Neural progenitor cell (in vitro differentiated cells): Measurements from ENCODE around the gene R3HDM1. TPM values are rescaled to one million over a fixed set of nuclear protein-coding genes. Genes with fewer than 3 reads are reported as not detected.

Source experiments
- DNase-seq: peaks from one replicate; pipeline ENCODE4 v3.0.0-alpha.2; 2016; ENCODE audit warnings: low spot score
- H2AFZ ChIP-seq: fragments of 200-600 bp; sonication (generic); replicated peaks from 2 replicates; pipeline ENCODE4 v1.6.1; 2016; ENCODE audit warnings: antibody characterized with exemption
- H3F3A ChIP-seq: fragments of 200-600 bp; sonication (generic); 2 replicates; pipeline ENCODE4 v1.6.1; 2016; ENCODE audit warnings: antibody characterized with exemption, low read depth
- H3K27ac ChIP-seq: fragments of 200-600 bp; sonication (generic); 2 replicates; pipeline ENCODE4 v1.5.1; 2016; ENCODE audit warnings: mild to moderate bottlenecking
- H3K27me3 ChIP-seq: fragments of 200-600 bp; sonication (generic); 2 replicates; pipeline ENCODE4 v1.6.1; 2016; ENCODE audit warnings: mild to moderate bottlenecking, moderate library complexity
- H3K36me3 ChIP-seq: fragments of 200-600 bp; sonication (generic); 2 replicates; pipeline ENCODE4 v1.5.1; 2016
- H3K4me1 ChIP-seq: fragments of 200-600 bp; sonication (generic); 2 replicates; pipeline ENCODE4 v1.6.1; 2016; ENCODE audit warnings: mixed run types
- H3K4me2 ChIP-seq: fragments of 200-600 bp; sonication (generic); 2 replicates; pipeline ENCODE4 v1.6.1; 2016
- H3K4me3 ChIP-seq: fragments of 200-600 bp; sonication (generic); 2 replicates; pipeline ENCODE4 v1.5.1; 2016
- H3K79me2 ChIP-seq: fragments of 200-600 bp; sonication (generic); 2 replicates; pipeline ENCODE4 v1.6.1; 2016; ENCODE audit warnings: low read depth
- H3K9ac ChIP-seq: fragments of 200-600 bp; sonication (generic); 2 replicates; pipeline ENCODE4 v1.6.1; 2016
- H3K9me3 ChIP-seq: fragments of 200-600 bp; sonication (generic); 2 replicates; pipeline ENCODE4 v1.5.1; 2016; ENCODE audit warnings: low read depth
- H4K20me1 ChIP-seq: fragments of 200-600 bp; sonication (generic); 2 replicates; pipeline ENCODE4 v1.6.1; 2016; ENCODE audit warnings: low read depth
- H3K27ac Mint-ChIP-seq: 3 replicates; pipeline ENCODE4 v1.8.0; 2021; ENCODE audit warnings: mixed read lengths
- H3K27me3 Mint-ChIP-seq: 2 replicates; pipeline ENCODE4 v1.8.0; 2022; ENCODE audit warnings: low read depth, mild to moderate bottlenecking, inconsistent platforms, moderate library complexity, mixed read lengths; ENCODE audit not compliant: insufficient read depth
- H3K36me3 Mint-ChIP-seq: 3 replicates; pipeline ENCODE4 v1.8.0; 2021; ENCODE audit warnings: mixed read lengths
- H3K4me1 Mint-ChIP-seq: 3 replicates; pipeline ENCODE4 v1.8.0; 2021; ENCODE audit warnings: mixed read lengths
- H3K4me3 Mint-ChIP-seq: 3 replicates; pipeline ENCODE4 v1.8.0; 2021; ENCODE audit warnings: mild to moderate bottlenecking, moderate library complexity, mixed read lengths
- H3K9me3 Mint-ChIP-seq: 3 replicates; pipeline ENCODE4 v1.8.0; 2020; ENCODE audit warnings: mixed read lengths
- EZH2 ChIP-seq: fragments of 200-600 bp; sonication (generic); IDR thresholded peaks from 2 replicates; pipeline ENCODE4 v1.6.1; 2017; ENCODE audit warnings: antibody characterized with exemption, mild to moderate bottlenecking, moderate library complexity
- EZH2phosphoT487 ChIP-seq: fragments of 200-600 bp; sonication (generic); IDR thresholded peaks from 2 replicates; pipeline ENCODE4 v1.6.1; 2017; ENCODE audit warnings: antibody characterized with exemption
- total RNA-seq: library from RNA; depleted of rRNA; stranded (reverse); fragments of >200 nt; gene quantifications from 2 replicates; pipeline ENCODE4 v1.2.3, GENCODE V29; 2015; ENCODE audit warnings: low replicate concordance
- TF ChIP-seq, protein P1 (sequence below): fragments of 200-600 bp; sonication (generic); IDR thresholded peaks from 2 replicates; pipeline ENCODE4 v1.5.1; 2017; ENCODE audit warnings: antibody characterized with exemption, mild to moderate bottlenecking

R3HDM1 gene
- total RNA-seq, 1 donor from 2014 or later: 49.4 TPM

DNA sequence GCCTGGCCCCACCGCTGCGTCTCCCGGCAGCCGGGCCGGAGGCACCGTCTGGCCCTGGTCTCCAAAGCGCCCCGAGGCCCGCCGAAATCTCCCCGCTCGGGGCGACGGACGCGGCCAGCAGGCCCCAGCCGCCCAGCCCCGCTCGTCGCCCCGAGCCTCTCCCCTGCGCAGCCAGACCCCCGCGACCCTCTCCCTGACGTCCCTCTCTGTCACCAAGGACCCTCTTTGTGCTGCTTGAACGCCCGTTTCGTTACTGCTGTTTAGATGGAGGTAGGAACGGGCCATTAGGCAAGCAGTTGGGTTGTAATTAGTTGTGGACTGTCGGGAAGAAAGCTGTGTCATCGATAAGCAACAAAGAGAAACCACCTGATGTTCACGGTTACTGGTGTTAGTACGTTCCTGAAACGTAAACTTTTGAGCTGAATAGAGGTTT is 211.1 kb downstream of the R3HDM1 start:
- Mint-ChIP-seq H3K36me3 (peaks cover 21% of the 10 kb centered on the region), H3K27me3 (peaks cover 3% of the 10 kb centered on the region), H3K4me1 (peaks cover 16% of the 10 kb centered on the region), H3K9me3 (no peaks in the 10 kb centered on the region), H3K27ac (peak overlapping the region; percentile 99), H3K4me3 (peak overlapping the region; percentile 99)
- Histone ChIP-seq H3K36me3 (no peaks in the 10 kb centered on the region), H3K4me2 (peak overlapping the region; percentile 91), H3K9me3 (no peaks in the 10 kb centered on the region), H3K4me3 (peak overlapping the region; percentile 92), H4K20me1 (peaks cover 31% of the 10 kb centered on the region), H3F3A (peaks cover 25% of the 10 kb centered on the region), H2AFZ (peak overlapping the region; percentile 55), H3K27me3 (no peaks in the 10 kb centered on the region), H3K9ac (peak overlapping the region; percentile 90), H3K4me1 (peaks cover 19% of the 10 kb centered on the region), H3K27ac (peak overlapping the region; percentile 97), H3K79me2 (peaks cover 54% of the 10 kb centered on the region)
- TF ChIP-seq EZH2 (no peak), EZH2phosphoT487 (peak; percentile 38)
- TF ChIP-seq, protein P1, sequence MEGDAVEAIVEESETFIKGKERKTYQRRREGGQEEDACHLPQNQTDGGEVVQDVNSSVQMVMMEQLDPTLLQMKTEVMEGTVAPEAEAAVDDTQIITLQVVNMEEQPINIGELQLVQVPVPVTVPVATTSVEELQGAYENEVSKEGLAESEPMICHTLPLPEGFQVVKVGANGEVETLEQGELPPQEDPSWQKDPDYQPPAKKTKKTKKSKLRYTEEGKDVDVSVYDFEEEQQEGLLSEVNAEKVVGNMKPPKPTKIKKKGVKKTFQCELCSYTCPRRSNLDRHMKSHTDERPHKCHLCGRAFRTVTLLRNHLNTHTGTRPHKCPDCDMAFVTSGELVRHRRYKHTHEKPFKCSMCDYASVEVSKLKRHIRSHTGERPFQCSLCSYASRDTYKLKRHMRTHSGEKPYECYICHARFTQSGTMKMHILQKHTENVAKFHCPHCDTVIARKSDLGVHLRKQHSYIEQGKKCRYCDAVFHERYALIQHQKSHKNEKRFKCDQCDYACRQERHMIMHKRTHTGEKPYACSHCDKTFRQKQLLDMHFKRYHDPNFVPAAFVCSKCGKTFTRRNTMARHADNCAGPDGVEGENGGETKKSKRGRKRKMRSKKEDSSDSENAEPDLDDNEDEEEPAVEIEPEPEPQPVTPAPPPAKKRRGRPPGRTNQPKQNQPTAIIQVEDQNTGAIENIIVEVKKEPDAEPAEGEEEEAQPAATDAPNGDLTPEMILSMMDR: no peak
- peak; percentile 72 for DNase-seq

DNA sequence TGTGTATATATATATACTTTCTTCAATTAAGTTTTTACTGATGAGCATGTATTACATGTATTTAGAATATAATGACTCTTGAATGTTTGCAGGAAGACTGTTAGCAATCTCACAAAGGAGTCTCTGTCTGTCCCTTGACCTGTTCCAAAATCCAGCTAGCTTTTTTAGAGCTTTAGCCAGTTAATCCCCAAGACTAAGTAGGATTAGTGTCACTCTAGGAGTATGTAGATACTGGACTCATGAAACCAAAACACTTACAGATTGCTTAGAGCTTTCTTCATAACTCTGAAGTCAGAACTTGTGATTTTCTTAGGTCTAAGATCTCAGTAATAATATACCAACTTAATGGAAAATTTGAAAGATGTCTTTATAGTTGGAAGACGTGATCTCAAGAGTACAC is 212.6 kb downstream of the R3HDM1 start:
- H3K4me3 ChIP-seq: peak overlapping the region; percentile 92
- H3K4me1 Mint-ChIP-seq: peaks cover 16% of the 10 kb centered on the region
- H3K27ac Mint-ChIP-seq: peak overlapping the region; percentile 5
- H3K79me2 ChIP-seq: peaks cover 68% of the 10 kb centered on the region
- H3K27ac ChIP-seq: no peak overlapping the region
- H3K36me3 Mint-ChIP-seq: peaks cover 25% of the 10 kb centered on the region
- peak; percentile 72 for DNase-seq
- H3K36me3 ChIP-seq: no peaks in the 10 kb centered on the region
- H3K4me1 ChIP-seq: peaks cover 19% of the 10 kb centered on the region
- H3K27me3 Mint-ChIP-seq: peaks cover 3% of the 10 kb centered on the region
- no peaks in the 10 kb centered on the region for H3K27me3 ChIP-seq
- peak overlapping the region; percentile 91 for H3K4me2 ChIP-seq
- H4K20me1 ChIP-seq: peaks cover 33% of the 10 kb centered on the region
- H3F3A ChIP-seq: peaks cover 25% of the 10 kb centered on the region
- H2AFZ ChIP-seq: no peak overlapping the region
- no peak overlapping the region for H3K9ac ChIP-seq
- no peaks in the 10 kb centered on the region for H3K9me3 ChIP-seq
- H3K4me3 Mint-ChIP-seq: peak overlapping the region; percentile 65
- no peaks in the 10 kb centered on the region for H3K9me3 Mint-ChIP-seq
- TF ChIP-seq, protein P1: no peak
- TF ChIP-seq EZH2 (no peak), EZH2phosphoT487 (no peak)

DNA sequence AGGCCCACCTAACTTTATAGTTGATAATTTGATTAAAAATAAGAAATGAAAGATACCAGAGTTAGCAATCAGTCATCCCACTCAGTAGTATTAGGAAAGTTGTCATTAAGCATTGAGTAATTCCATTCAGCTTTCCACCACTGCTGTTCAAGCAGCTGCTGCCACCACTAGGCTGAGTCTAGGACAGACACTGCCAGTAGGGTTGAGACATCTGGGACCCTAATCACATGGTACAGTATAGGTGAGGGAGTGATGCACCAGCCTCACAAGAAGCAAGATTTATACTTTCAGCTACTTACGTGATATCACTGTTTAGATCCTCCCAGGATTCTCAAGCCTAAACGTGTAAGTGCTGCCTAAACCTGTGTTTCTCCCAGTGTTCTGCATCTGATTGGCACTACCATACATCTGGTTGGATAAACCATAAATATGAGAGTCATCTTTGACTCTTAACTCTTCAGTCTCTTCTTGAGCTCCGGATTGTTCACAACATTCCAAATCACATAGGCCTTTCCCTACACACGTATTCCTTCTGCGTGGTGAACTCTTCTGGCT is 213.6 kb downstream of the R3HDM1 start:
- Mint-ChIP-seq H3K9me3 (no peaks in the 10 kb centered on the region), H3K27ac (no peak overlapping the region), H3K4me3 (peak overlapping the region; percentile 36), H3K36me3 (peaks cover 34% of the 10 kb centered on the region), H3K4me1 (peaks cover 16% of the 10 kb centered on the region), H3K27me3 (peaks cover 3% of the 10 kb centered on the region)
- H4K20me1 ChIP-seq: peaks cover 33% of the 10 kb centered on the region
- H3K79me2 ChIP-seq: peaks cover 78% of the 10 kb centered on the region
- peak overlapping the region; percentile 91 for H3K4me2 ChIP-seq
- no peaks in the 10 kb centered on the region for H3K9me3 ChIP-seq
- no peak overlapping the region for H2AFZ ChIP-seq
- H3K9ac ChIP-seq: no peak overlapping the region
- peak overlapping the region; percentile 92 for H3K4me3 ChIP-seq
- peaks cover 19% of the 10 kb centered on the region for H3K4me1 ChIP-seq
- DNase-seq: peak; percentile 34
- no peaks in the 10 kb centered on the region for H3K27me3 ChIP-seq
- TF ChIP-seq, protein P1: peak; percentile 28
- no peak for TF ChIP-seq EZH2phosphoT487
- no peak overlapping the region for H3K27ac ChIP-seq
- peaks cover 25% of the 10 kb centered on the region for H3F3A ChIP-seq
- peaks cover 4% of the 10 kb centered on the region for H3K36me3 ChIP-seq
